ENCODE measurements around the gene ROM1.
"Not testable (repeated sequence)": the region's sequence is repeated elsewhere in the genome, so short reads cannot be mapped to it uniquely, and the experiment has no call there.

Gene ROM1

GRCh38 chr11:62648967-62649364 is 35.9 kb downstream of the ROM1 start:
- DNase-seq = no peak

DNA sequence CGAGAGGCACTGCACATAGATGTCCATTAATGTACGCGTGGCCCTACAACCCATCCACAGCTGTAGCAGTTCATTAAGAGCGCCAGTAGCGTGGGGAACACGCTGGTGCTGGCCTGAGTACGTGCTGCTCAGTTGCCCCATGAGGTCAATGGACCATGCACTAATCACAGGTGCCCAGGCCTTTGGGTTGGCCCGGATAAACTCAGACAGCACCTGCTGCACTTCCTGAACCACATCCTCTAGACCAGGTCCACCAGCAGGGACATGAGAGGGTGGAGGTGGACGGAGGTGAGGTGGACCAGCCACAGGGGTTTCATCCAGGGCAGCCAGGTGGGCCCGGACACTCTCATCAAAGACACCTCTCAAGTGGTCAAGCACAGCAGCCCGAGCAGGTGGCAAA is 36.4 kb downstream of the ROM1 start:
- DNase-seq = no peak

GRCh38 chr11:62650283-62650682 is 37.2 kb downstream of the ROM1 start:
- not testable (repeated sequence) for DNase-seq

- DNase-seq = no peak
Observed at GRCh38 chr11:62652161-62653006, 39.3 kb downstream of the ROM1 start.

- DNase-seq = no peak
Observed at GRCh38 chr11:62654297-62654696, 41.2 kb downstream of the ROM1 start.

DNA sequence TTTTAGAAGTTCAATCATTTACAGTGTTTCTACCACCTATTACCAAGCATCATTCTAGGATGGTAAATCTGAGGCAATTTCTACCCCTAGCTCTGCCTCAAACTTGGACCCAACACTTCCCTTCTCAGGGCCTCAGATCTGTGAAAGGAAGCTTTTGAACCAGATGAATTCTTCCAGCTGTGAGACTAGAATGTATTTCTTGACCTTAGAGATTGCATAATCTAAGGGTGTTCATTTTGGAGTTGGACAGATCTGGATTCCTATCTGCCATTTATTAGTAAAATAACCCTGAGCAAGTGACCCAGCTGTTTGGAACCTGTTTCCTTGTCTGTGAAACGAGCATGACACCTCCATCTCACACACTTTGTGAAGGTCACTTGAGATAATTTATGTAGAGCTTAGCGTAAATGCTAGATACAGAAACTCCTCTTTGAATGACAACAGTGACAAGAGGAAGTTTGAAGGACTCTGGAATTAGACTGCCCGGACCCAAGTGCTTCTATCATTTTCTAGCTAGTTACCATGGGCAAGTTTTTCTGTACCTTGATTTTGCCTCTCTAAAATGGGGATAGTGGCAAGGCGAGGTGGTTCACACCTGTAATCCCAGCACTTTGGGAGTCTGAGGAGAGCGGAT is 43.9 kb downstream of the ROM1 start:
- no peak for DNase-seq

- DNase-seq = no peak
Observed at GRCh38 chr11:62664405-62665074, 51.5 kb downstream of the ROM1 start.

Data from right kidney (tissue), 1 donor.